ENCODE results near the gene SNX8.
A peak's percentile ranks its signal among the peaks of the same experiment; 100 is the strongest.

The SNX8 gene

DNA sequence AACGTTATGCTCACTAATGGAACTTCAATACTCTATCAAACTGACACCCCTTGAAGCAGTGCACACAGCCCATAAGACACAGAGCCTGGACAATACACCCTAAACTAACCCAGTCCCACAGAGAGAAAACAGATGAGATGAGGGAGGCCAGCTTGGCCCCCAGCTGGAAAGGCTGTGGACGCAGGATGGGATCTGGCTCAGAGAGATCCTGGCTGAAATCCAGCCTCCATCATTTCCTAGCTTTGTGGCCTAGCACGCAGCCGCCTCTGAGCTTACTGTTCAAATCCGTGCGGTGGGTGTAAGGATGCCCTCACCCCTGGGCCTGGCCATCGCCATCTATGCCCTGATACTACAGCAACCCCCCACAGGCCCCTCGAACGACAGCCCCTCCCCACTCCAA is 32.7 kb downstream of the SNX8 start:
- TF ChIP-seq, protein P1, sequence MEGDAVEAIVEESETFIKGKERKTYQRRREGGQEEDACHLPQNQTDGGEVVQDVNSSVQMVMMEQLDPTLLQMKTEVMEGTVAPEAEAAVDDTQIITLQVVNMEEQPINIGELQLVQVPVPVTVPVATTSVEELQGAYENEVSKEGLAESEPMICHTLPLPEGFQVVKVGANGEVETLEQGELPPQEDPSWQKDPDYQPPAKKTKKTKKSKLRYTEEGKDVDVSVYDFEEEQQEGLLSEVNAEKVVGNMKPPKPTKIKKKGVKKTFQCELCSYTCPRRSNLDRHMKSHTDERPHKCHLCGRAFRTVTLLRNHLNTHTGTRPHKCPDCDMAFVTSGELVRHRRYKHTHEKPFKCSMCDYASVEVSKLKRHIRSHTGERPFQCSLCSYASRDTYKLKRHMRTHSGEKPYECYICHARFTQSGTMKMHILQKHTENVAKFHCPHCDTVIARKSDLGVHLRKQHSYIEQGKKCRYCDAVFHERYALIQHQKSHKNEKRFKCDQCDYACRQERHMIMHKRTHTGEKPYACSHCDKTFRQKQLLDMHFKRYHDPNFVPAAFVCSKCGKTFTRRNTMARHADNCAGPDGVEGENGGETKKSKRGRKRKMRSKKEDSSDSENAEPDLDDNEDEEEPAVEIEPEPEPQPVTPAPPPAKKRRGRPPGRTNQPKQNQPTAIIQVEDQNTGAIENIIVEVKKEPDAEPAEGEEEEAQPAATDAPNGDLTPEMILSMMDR (IDR thresholded peaks at IDR 0.05; ENCODE audit: low read depth, low read length), result no peak
- in situ Hi-C loops (cut with HindIII; ENCODE audit: low sequenced_read_pairs), result no loop called here
- H3K4me3 ChIP-seq (ENCODE audit: low read depth, low read length), result no peak overlapping the region
- DNase-seq (ENCODE audit: low read depth, low spot score), result peak; percentile 43

DNA sequence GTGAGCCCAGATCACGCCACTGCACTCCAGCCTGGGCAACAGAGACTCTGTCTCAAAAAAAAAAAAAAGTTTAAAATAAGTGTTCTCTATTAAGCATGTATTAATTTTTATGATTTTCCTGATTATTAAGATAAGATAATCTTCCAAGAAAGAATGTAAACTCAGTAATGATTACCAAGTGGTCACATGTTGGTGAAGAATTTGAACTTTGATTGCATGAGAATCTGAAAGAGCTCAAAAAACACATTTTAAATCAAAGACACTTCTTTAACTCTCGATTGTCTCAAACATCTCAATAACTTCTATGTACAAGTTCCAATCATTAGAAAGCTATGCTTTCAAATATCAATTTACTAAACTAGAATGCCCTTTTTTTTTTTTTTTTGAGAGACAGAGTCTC is 33.8 kb downstream of the SNX8 start:
- TF ChIP-seq, protein P1 (IDR thresholded peaks at IDR 0.05; ENCODE audit: low read depth, low read length), result no peak
- no peak for DNase-seq (ENCODE audit: low read depth, low spot score)
- no peak overlapping the region for H3K4me3 ChIP-seq (ENCODE audit: low read depth, low read length)
- in situ Hi-C loops (cut with HindIII; ENCODE audit: low sequenced_read_pairs), result no loop called here

DNA sequence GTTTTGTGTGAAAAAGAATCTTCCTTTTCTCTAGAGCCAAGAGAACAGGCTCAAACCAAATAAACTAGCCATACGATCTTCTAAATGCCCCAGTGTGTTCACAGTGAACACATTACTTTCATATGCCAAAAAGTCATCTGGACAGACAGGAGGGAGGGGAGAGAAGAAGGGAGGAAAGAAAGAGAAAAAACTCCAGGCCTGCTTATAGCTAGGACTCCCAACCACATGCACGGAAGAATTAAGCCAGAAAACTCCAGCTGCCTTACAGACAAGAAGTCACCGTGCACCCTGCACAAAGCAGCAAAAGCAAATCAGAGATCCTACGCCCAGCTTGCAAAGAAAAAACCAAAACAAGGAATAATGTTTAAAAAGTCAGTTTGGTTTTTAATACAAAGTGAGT is 34.3 kb downstream of the SNX8 start:
- TF ChIP-seq, protein P1 (IDR thresholded peaks at IDR 0.05; ENCODE audit: low read depth, low read length), result no peak
- DNase-seq (ENCODE audit: low read depth, low spot score), result no peak
- in situ Hi-C loops (cut with HindIII; ENCODE audit: low sequenced_read_pairs), result no loop called here
- H3K4me3 ChIP-seq (ENCODE audit: low read depth, low read length), result no peak overlapping the region

DNA sequence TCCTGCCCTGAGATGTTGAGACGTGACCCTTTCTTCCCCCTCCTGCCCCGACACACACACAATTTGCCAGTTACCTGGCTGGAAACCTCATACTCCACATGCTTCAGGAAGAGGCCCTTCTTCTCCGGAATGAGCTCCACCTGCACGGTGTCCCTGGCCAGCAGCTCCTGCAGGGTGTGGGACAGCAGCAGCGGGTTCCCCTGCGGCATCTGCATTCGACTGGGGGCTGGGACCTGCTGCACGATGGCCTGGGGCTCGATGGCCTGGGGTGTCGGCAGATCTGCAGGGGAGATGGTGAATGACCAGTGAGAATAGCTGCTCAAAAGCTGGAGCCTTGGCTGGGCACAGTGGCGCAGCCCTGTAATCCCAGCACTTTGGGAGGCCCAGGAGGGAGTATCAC is 36.2 kb downstream of the SNX8 start:
- DNase-seq (ENCODE audit: low read depth, low spot score), result no peak
- no peak overlapping the region for H3K4me3 ChIP-seq (ENCODE audit: low read depth, low read length)
- TF ChIP-seq, protein P1 (IDR thresholded peaks at IDR 0.05; ENCODE audit: low read depth, low read length), result no peak
- in situ Hi-C loops (cut with HindIII; ENCODE audit: low sequenced_read_pairs), result no loop called here

DNA sequence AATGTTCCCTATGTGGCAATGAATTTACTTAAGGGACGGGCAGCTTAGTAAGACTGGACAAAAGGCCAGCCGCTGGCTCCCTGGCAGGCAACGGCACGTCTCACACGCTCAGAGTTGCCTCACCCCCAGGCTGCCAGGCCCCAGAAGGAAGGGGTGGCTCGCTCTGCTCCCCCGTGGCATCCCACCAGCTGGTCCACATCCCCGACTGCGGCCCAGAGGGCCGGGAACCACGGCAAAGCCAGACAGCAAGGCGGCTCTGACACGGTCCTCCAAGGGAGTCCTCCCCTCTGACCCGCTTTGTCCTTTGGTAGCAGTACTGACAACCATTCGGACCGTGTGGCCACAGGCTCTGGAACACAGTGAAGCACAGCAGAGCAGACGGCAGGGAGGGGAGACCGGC is 38.1 kb downstream of the SNX8 start:
- no peak for DNase-seq (ENCODE audit: low read depth, low spot score)
- no peak overlapping the region for H3K4me3 ChIP-seq (ENCODE audit: low read depth, low read length)
- TF ChIP-seq, protein P1 (IDR thresholded peaks at IDR 0.05; ENCODE audit: low read depth, low read length), result no peak
- in situ Hi-C loops (cut with HindIII; ENCODE audit: low sequenced_read_pairs), result no loop called here

DNA sequence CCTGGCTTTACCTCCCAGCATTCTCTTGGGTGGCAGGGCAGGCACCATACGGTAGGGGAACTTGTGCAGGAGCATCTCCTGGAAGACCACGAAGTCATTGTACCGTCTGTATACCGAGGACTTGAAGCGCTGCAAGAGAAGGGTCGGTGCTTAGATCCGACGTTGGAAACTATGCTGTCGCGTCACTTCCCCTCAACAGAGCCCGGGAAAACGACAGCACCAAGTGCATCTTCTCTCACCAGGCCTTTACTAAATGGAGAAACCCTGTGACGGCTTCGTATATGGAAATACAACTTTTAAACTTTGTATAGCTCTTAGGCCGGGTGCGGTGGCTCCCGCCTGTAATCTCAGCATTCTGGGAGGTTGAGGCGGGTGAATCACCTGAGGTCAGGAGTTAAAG is 39.1 kb downstream of the SNX8 start:
- no peak for DNase-seq (ENCODE audit: low read depth, low spot score)
- H3K4me3 ChIP-seq (ENCODE audit: low read depth, low read length), result no peak overlapping the region
- in situ Hi-C loops (cut with HindIII; ENCODE audit: low sequenced_read_pairs), result no loop called here
- TF ChIP-seq, protein P1 (IDR thresholded peaks at IDR 0.05; ENCODE audit: low read depth, low read length), result no peak

DNA sequence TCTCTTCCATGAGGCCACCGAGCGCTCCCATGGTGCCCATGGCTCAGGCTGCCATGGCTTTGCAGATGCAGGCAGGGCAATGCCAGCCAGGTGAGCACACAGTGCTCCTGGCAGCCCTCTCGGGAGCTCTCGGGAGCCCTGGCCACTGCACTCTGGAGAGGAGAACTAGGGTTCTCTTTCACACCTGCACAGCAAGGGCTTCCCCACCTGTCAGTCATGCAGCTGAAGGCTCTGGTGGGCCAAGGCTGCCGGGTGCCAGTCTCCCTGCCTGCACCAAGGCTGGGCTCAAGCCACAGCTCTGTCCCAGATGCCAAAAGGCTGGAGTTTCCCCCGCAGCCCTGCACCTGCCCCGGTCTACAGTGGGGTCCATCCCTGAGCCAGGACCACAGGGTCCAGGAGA is 39.6 kb downstream of the SNX8 start:
- TF ChIP-seq, protein P1 (IDR thresholded peaks at IDR 0.05; ENCODE audit: low read depth, low read length), result no peak
- no peak for DNase-seq (ENCODE audit: low read depth, low spot score)
- no peak overlapping the region for H3K4me3 ChIP-seq (ENCODE audit: low read depth, low read length)
- in situ Hi-C loops (cut with HindIII; ENCODE audit: low sequenced_read_pairs), result no loop called here

Data from astrocyte of the spinal cord (primary cell).